NT2/D1 (cell line): ENCODE results near the gene SERPIND1.

ENCODE experiments used
- DNase-seq: peaks from one replicate; pipeline ENCODE4 v3.0.0-alpha.2; 2011; ENCODE audit warnings: low read depth, low spot score
- H3K27me3 ChIP-seq: 2 replicates; pipeline ENCODE4 v1.6.0; 2011; ENCODE audit warnings: mild to moderate bottlenecking; ENCODE audit not compliant: insufficient read length, insufficient read depth
- H3K36me3 ChIP-seq: 2 replicates; pipeline ENCODE4 v1.6.1; 2011; ENCODE audit warnings: mild to moderate bottlenecking, low read length, mixed read lengths; ENCODE audit not compliant: insufficient read depth, insufficient read length
- H3K4me1 ChIP-seq: 2 replicates; pipeline ENCODE4 v1.5.1; 2011; ENCODE audit not compliant: insufficient read depth, insufficient read length
- H3K4me3 ChIP-seq: 2 replicates; pipeline ENCODE4 v1.5.1; 2011; ENCODE audit warnings: low read depth; ENCODE audit not compliant: insufficient read length
- H3K9ac ChIP-seq: 2 replicates; pipeline ENCODE4 v1.6.0; 2011; ENCODE audit warnings: low read depth; ENCODE audit not compliant: insufficient read length
- H3K9me3 ChIP-seq: 2 replicates; pipeline ENCODE4 v1.5.1; 2011; ENCODE audit warnings: mild to moderate bottlenecking, low read length; ENCODE audit not compliant: insufficient read depth
- SUZ12 ChIP-seq: IDR thresholded peaks from 2 replicates; pipeline ENCODE4 v1.6.1; 2011; ENCODE audit not compliant: insufficient read length, insufficient read depth; ENCODE audit errors: extremely low read depth
- YY1 ChIP-seq: IDR thresholded peaks from 2 replicates; pipeline ENCODE4 v1.6.1; 2011; ENCODE audit not compliant: insufficient read length, insufficient read depth
- ZNF274 ChIP-seq: IDR thresholded peaks from 2 replicates; pipeline ENCODE4 v1.6.1; 2011; ENCODE audit warnings: mild to moderate bottlenecking, low read depth, low read length

The SERPIND1 gene

GRCh38 chr22:20746431-20747189 is 27.3 kb upstream of the SERPIND1 start:
- Histone ChIP-seq H3K9ac (no peak overlapping the region), H3K4me1 (no peaks in the 10 kb centered on the region), H3K4me3 (no peak overlapping the region), H3K36me3 (peaks cover 51% of the 10 kb centered on the region), H3K9me3 (no peaks in the 10 kb centered on the region), H3K27me3 (no peaks in the 10 kb centered on the region)
- TF ChIP-seq YY1 (no peak), SUZ12 (no peak), ZNF274 (no peak)
- no peak for DNase-seq

- TF ChIP-seq SUZ12 (no peak), YY1 (no peak), ZNF274 (no peak)
- DNase-seq = no peak
- H3K36me3 ChIP-seq = peaks cover 53% of the 10 kb centered on the region
- H3K9ac ChIP-seq = no peak overlapping the region
- no peaks in the 10 kb centered on the region for H3K9me3 ChIP-seq
- no peaks in the 10 kb centered on the region for H3K27me3 ChIP-seq
- peaks cover 3% of the 10 kb centered on the region for H3K4me1 ChIP-seq
- H3K4me3 ChIP-seq = no peak overlapping the region
Observed at GRCh38 chr22:20747223-20747622, 26.7 kb upstream of the SERPIND1 start.

GRCh38 chr22:20748082-20748481 is 25.8 kb upstream of the SERPIND1 start:
- H3K36me3 ChIP-seq = peaks cover 56% of the 10 kb centered on the region
- H3K9ac ChIP-seq = no peak overlapping the region
- TF ChIP-seq SUZ12 (no peak), ZNF274 (no peak), YY1 (no peak)
- H3K4me1 ChIP-seq = peaks cover 3% of the 10 kb centered on the region
- H3K27me3 ChIP-seq = no peaks in the 10 kb centered on the region
- DNase-seq = no peak
- H3K4me3 ChIP-seq = no peak overlapping the region
- no peaks in the 10 kb centered on the region for H3K9me3 ChIP-seq

- no peak for DNase-seq
- Histone ChIP-seq H3K36me3 (peaks cover 56% of the 10 kb centered on the region), H3K4me3 (no peak overlapping the region), H3K4me1 (peaks cover 3% of the 10 kb centered on the region), H3K9me3 (no peaks in the 10 kb centered on the region), H3K27me3 (no peaks in the 10 kb centered on the region), H3K9ac (no peak overlapping the region)
- TF ChIP-seq ZNF274 (no peak), YY1 (no peak), SUZ12 (no peak)
Observed at GRCh38 chr22:20748731-20749428, 25.0 kb upstream of the SERPIND1 start.

GRCh38 chr22:20749453-20749852 is 24.5 kb upstream of the SERPIND1 start:
- no peak overlapping the region for H3K9ac ChIP-seq
- H3K27me3 ChIP-seq = no peaks in the 10 kb centered on the region
- H3K4me1 ChIP-seq = peaks cover 3% of the 10 kb centered on the region
- H3K36me3 ChIP-seq = peaks cover 52% of the 10 kb centered on the region
- no peak for DNase-seq
- H3K9me3 ChIP-seq = no peaks in the 10 kb centered on the region
- TF ChIP-seq YY1 (no peak), SUZ12 (no peak), ZNF274 (no peak)
- H3K4me3 ChIP-seq = no peak overlapping the region

GRCh38 chr22:20750461-20751184 is 23.3 kb upstream of the SERPIND1 start:
- TF ChIP-seq YY1 (no peak), ZNF274 (no peak), SUZ12 (no peak)
- Histone ChIP-seq H3K27me3 (no peaks in the 10 kb centered on the region), H3K9me3 (no peaks in the 10 kb centered on the region), H3K9ac (no peak overlapping the region), H3K36me3 (peaks cover 47% of the 10 kb centered on the region), H3K4me1 (peaks cover 3% of the 10 kb centered on the region), H3K4me3 (no peak overlapping the region)
- DNase-seq = no peak

- Histone ChIP-seq H3K9ac (no peak overlapping the region), H3K4me3 (no peak overlapping the region), H3K27me3 (no peaks in the 10 kb centered on the region), H3K9me3 (no peaks in the 10 kb centered on the region), H3K36me3 (peaks cover 47% of the 10 kb centered on the region), H3K4me1 (peaks cover 3% of the 10 kb centered on the region)
- DNase-seq = no peak
- TF ChIP-seq YY1 (no peak), SUZ12 (no peak), ZNF274 (no peak)
Observed at GRCh38 chr22:20751185-20751851, 22.6 kb upstream of the SERPIND1 start.
